Activated CD8-positive, alpha-beta T cell treated with anti-CD3 and anti-CD28 coated beads for 36 hours (primary cell): Measurements from ENCODE around the gene ACOT7. TPM values are rescaled to one million over a fixed set of nuclear protein-coding genes. Genes with fewer than 3 reads are reported as not detected.

ENCODE experiments used
- ATAC-seq: fragments of 200-7000 bp; cut with Tn5 transposase; one replicate; pipeline ENCODE4 v1.10.0; 2021; ENCODE audit warnings: mild to moderate bottlenecking, moderate library complexity
- CTCF ChIA-PET: fragments of 350-600 bp; sonication (Branson Sonifier 250); formaldehyde crosslinking; loops from one replicate; lab custom pipeline; 2021; ENCODE audit warnings: antibody characterized with exemption; lab: Charles Lee
- POLR2A ChIA-PET: fragments of 350-600 bp; sonication (Branson Sonifier 250); formaldehyde crosslinking; loops from one replicate; lab custom pipeline; 2021; ENCODE audit warnings: antibody characterized with exemption; lab: Charles Lee
- DNase-seq: peaks from one replicate; pipeline ENCODE4 v3.0.0-alpha.2; 2020
- H3K27ac Mint-ChIP-seq: one replicate; pipeline ENCODE4 v1.8.0; 2021; ENCODE audit warnings: mild to moderate bottlenecking, mixed read lengths
- H3K27me3 Mint-ChIP-seq: one replicate; pipeline ENCODE4 v1.8.0; 2021; ENCODE audit warnings: mixed read lengths
- H3K36me3 Mint-ChIP-seq: one replicate; pipeline ENCODE4 v1.8.0; 2021; ENCODE audit warnings: low read depth, mixed read lengths
- H3K4me1 Mint-ChIP-seq: one replicate; pipeline ENCODE4 v1.8.0; 2021; ENCODE audit warnings: low read depth, mixed read lengths
- H3K4me3 Mint-ChIP-seq: one replicate; pipeline ENCODE4 v1.8.0; 2021; ENCODE audit warnings: mild to moderate bottlenecking, moderate library complexity, mixed read lengths
- H3K9me3 Mint-ChIP-seq: one replicate; pipeline ENCODE4 v1.8.0; 2021; ENCODE audit warnings: mixed read lengths
- intact Hi-C: fragments of 100-400 bp; cut with micrococcal nuclease; formaldehyde crosslinking; loops from one replicate; pipeline ENCODE4 v1.10.0; 2022
- total RNA-seq, 2 experiments: library from RNA; stranded (reverse); gene quantifications; one replicate each; pipeline ENCODE4 v1.2.3, GENCODE V29; 2021
- TF ChIP-seq, protein P1 (sequence below): fragments of 200-600 bp; IDR thresholded peaks from one replicate; pipeline ENCODE4 v1.8.0; 2022; ENCODE audit warnings: antibody characterized with exemption, mild to moderate bottlenecking

The ACOT7 gene
- total RNA-seq, 2 experiments from 2014 or later: 80.4 to 86.7 TPM

DNA sequence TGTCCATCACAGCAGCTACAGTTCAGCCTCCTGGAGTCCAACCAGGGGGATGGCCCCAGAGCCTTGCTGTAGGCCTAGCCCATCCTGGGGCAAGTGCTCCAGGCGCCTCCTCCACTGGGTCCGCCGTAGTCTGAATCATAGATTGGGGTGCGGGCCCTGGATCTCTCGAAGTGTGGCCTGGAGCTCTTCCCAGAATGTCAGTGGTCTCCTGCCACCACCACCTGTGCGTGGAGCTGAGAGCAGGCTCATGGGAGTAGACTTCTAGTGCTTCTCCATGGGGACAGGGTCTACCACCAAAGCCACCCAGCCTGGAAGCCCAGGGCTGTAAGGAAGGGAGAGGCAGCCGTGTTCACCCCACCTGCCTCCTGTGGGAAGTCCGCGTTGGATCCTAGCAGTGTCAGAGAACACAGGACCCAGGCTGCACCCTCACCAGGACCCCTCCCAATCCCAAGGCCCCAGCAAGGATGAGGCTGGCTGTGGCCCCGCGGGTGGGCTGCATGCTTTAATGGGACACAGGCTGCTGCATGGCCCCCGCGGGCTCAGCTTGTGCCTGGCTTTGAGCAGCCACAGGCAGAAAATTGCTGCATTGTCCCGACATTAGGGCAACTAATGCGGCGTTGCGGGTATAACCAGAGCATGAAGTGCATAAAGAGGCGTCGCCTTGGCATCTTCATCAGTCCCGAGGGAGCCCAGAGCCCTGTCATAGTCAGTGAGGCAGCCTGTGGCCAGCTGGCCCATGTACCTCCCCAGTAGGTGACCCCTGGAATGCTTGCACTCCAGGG, 150.3 kb downstream of the ACOT7 start:
- Mint-ChIP-seq H3K4me3 (no peak overlapping the region), H3K36me3 (no peaks in the 10 kb centered on the region), H3K27ac (no peak overlapping the region), H3K27me3 (peaks cover 63% of the 10 kb centered on the region), H3K9me3 (no peaks in the 10 kb centered on the region), H3K4me1 (peaks cover 15% of the 10 kb centered on the region)
- DNase-seq: no peak
- ChIA-PET CTCF (interaction anchor here (1.2 to 2.5 kb wide), 2 partner anchors 134 to 161 kb away, joined by 3 to 8 read pairs; no protein-coding TSS in a partner anchor), POLR2A (no interaction called here)
- ATAC-seq: no peak
- TF ChIP-seq, protein P1, sequence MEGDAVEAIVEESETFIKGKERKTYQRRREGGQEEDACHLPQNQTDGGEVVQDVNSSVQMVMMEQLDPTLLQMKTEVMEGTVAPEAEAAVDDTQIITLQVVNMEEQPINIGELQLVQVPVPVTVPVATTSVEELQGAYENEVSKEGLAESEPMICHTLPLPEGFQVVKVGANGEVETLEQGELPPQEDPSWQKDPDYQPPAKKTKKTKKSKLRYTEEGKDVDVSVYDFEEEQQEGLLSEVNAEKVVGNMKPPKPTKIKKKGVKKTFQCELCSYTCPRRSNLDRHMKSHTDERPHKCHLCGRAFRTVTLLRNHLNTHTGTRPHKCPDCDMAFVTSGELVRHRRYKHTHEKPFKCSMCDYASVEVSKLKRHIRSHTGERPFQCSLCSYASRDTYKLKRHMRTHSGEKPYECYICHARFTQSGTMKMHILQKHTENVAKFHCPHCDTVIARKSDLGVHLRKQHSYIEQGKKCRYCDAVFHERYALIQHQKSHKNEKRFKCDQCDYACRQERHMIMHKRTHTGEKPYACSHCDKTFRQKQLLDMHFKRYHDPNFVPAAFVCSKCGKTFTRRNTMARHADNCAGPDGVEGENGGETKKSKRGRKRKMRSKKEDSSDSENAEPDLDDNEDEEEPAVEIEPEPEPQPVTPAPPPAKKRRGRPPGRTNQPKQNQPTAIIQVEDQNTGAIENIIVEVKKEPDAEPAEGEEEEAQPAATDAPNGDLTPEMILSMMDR: no peak
- intact Hi-C loops: no loop called here

DNA sequence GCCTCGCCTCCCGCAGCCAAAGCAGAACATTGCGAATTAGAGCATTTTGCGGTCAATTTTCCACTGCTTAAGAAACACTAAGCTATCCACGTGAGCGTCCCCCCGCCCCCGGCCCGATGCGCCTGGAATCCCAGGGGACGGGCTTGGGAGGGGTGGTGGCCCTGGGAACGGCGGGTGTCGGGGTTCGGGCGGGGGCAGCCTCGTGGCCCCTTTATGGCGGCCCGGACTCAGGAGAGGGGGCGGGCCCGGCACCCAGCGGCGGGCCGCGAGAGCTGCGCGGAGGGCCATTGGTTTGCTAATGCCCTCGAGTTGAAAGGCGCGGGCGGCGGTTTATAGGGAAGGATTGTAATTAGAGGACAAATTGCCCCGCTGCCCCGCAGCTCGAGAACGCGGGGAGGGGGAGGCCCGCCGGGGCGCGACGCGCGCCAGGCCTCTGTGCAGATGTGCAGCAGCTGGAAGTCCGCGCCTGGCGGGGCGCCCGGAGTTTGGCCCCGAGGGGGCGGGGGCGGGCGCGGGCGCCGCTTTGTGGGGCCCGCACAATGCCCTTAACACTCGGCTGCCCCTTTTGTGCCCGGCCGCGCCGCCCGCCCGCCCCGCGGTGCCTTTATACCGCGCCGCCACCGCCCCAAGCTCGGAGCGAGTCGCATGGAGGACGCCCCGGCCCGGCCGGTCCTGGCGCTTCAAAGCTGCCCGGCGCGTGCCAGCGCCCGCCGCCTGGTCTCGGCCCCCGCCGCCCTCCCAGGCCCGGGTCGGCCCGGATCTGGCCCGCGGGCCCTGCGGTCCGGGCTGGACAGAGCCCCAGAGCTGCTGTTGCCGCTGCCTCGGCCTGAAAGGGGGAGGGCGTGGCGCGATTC, 151.5 kb downstream of the ACOT7 start:
- TF ChIP-seq, protein P1: no peak
- CTCF ChIA-PET: interaction anchor here (0.9 to 2.6 kb wide), 4 partner anchors 19 to 213 kb away, joined by 3 to 13 read pairs (median 6); partner anchors contain the start of gene GPR153
- POLR2A ChIA-PET: interaction anchor here (1.0 kb wide), 1 partner anchor 22 kb away, joined by 3 read pairs; no protein-coding TSS in a partner anchor

DNA sequence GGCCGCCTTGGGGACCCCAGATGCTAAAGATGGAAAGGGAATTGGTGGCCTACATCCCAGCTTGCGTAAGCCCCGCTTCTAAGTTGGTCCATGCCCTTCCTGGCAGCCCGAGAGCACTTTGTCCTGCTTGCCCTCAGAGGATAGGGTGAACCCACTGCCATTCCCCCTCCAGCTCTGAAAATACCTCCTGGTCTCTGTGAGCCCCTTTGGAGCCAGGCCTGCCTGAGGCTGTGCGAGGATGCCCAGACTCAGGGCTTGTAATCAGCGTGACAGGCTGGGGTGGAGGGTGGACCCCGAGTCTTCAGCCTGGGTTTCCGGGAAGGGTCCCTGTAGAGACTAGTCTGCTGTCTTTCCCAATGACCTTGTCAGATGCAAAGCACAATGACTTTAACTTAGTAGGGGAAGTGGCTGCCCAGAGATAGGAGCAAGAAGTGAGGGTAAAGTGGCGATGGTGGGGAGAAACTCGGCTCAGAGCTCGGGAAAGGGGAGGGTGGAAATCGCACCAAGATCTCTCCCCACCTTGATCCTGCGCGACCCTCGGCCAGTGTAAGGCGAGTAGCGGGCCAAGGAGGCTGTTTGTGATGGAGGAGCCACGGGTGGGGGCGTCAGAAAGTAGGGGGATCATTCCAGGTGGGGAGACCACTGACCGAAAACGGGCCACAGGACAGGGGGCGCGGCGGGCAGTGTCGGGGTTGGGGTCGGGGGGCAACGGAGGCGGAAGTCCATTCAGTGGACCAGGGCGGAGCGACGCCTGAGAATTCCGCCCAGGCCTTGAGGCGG, 152.3 kb downstream of the ACOT7 start:
- DNase-seq (no peak), ATAC-seq (no peak)
- POLR2A ChIA-PET: interaction anchor here (1.0 kb wide), 1 partner anchor 22 kb away, joined by 3 read pairs; no protein-coding TSS in a partner anchor
- peaks cover 9% of the 10 kb centered on the region for H3K4me1 Mint-ChIP-seq
- CTCF ChIA-PET: interaction anchor here (0.9 to 2.6 kb wide), 5 partner anchors 20 to 214 kb away, joined by 3 to 13 read pairs (median 5); partner anchors contain the start of gene GPR153
- H3K27me3 Mint-ChIP-seq: peaks cover 49% of the 10 kb centered on the region
- no peaks in the 10 kb centered on the region for H3K9me3 Mint-ChIP-seq
- no peak overlapping the region for H3K4me3 Mint-ChIP-seq
- no peaks in the 10 kb centered on the region for H3K36me3 Mint-ChIP-seq
- intact Hi-C loops: no loop called here
- no peak overlapping the region for H3K27ac Mint-ChIP-seq
- TF ChIP-seq, protein P1: no peak

More for the DNA sequence above, 151.5 kb downstream of the ACOT7 start:
- Mint-ChIP-seq H3K27me3 (peaks cover 56% of the 10 kb centered on the region), H3K27ac (no peak overlapping the region), H3K9me3 (no peaks in the 10 kb centered on the region), H3K36me3 (no peaks in the 10 kb centered on the region), H3K4me1 (peaks cover 15% of the 10 kb centered on the region), H3K4me3 (no peak overlapping the region)
- intact Hi-C loops: no loop called here
- DNase-seq: no peak
- ATAC-seq: no peak

DNA sequence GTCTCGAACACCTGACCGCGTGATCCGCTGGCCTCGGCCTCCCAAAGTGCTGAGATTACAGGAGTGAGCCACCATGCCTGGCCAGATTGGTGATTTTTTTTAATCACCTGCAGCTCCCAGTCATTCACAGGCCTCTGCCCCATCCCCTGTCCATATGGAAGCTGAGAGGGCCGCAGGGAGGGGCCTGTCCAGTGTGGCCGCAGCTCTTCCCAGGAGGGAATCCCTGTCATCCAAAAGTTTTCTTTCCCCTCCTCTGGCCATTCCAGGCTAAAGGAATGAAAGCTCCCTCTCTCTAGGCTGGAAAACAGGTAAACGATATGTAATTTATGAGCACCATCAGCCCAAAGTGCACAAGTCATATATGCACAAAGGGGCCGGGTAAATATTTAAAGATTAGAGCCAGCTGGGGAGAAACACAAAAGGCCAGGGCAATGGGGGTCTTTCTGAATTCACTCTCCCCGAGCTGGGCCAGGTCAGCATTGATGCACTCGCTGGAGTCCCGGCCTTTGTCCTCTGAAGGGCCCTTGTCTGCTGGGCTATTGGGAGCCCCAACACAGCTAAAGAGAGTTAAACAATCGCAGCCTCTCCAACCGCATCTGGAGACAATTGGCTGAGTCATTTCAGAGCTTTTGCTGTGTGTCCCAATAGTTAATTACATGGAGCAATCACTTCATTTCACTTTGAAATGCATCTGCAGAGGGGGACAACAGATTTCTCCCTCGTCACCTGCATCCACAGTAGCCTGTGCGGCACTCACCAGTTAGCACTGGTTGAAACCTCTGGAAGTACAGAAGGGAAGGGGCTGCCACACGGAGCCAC, 153.4 kb downstream of the ACOT7 start:
- intact Hi-C loops: no loop called here
- Mint-ChIP-seq H3K4me3 (no peak overlapping the region), H3K4me1 (peaks cover 7% of the 10 kb centered on the region), H3K36me3 (no peaks in the 10 kb centered on the region), H3K27ac (no peak overlapping the region), H3K9me3 (no peaks in the 10 kb centered on the region), H3K27me3 (peaks cover 46% of the 10 kb centered on the region)
- DNase-seq (no peak), ATAC-seq (no peak)
- ChIA-PET CTCF (interaction anchor here (1.1 to 2.6 kb wide), 5 partner anchors 165 to 247 kb away, joined by 3 to 13 read pairs (median 5); partner anchors contain the start of gene NPHP4), POLR2A (interaction anchor here (0.5 to 1.2 kb wide), 4 partner anchors 9 to 109 kb away, joined by 3 read pairs; no protein-coding TSS in a partner anchor)
- TF ChIP-seq, protein P1: no peak
